ENCODE measurements around the gene CENPP. TPM values are rescaled to one million over a fixed set of nuclear protein-coding genes. Genes with fewer than 3 reads are reported as not detected.

The CENPP gene
- total RNA-seq, 1 experiment from 2014 or later, result 14.3 TPM

- TF ChIP-seq ZBTB43 (CRISPR knock-in tag; IDR thresholded peaks at IDR 0.05) (no peak), ARID4B (CRISPR knock-in tag; IDR thresholded peaks at IDR 0.05; ENCODE audit: borderline replicate concordance) (no peak)
- TF ChIP-seq, protein P1, sequence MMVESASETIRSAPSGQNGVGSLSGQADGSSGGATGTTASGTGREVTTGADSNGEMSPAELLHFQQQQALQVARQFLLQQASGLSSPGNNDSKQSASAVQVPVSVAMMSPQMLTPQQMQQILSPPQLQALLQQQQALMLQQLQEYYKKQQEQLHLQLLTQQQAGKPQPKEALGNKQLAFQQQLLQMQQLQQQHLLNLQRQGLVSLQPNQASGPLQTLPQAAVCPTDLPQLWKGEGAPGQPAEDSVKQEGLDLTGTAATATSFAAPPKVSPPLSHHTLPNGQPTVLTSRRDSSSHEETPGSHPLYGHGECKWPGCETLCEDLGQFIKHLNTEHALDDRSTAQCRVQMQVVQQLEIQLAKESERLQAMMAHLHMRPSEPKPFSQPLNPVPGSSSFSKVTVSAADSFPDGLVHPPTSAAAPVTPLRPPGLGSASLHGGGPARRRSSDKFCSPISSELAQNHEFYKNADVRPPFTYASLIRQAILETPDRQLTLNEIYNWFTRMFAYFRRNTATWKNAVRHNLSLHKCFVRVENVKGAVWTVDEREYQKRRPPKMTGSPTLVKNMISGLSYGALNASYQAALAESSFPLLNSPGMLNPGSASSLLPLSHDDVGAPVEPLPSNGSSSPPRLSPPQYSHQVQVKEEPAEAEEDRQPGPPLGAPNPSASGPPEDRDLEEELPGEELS (CRISPR knock-in tag; IDR thresholded peaks at IDR 0.05), result no peak
- TF ChIP-seq, protein P2, sequence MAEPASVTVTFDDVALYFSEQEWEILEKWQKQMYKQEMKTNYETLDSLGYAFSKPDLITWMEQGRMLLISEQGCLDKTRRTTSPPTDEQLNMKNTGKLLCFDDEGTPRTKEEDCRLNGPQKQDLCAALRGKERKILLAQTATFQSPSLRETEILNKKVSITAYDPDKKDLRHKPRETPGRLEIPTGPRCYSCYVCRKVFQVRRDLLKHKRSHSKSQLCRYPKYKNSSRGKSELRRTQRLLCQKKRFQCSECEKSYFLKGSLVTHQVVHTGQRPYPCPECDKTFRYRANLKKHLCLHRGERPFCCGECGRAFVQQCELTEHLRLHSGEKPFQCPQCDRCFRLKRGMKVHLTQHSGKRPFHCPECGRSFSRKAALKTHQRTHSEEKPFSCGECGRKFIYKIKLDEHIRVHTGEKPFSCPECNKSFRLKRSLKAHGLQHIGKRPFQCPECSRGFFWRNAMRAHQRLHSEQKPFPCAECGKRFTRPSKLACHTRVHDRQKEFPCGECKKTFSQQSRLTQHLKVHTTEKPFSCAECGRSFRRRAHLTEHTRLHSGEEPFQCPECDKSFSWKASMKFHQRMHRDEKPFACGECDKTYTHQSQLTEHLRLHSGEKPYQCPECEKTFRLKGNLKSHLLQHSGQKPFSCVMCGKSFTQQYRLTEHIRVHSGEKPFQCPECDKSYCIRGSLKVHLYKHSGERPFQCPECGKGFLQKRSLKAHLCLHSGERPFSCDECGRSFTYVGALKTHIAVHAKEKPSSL (CRISPR knock-in tag; conservative IDR thresholded peaks at IDR 0.05), result no peak
Measured at GRCh38 chr9:92601451-92601850, 275.7 kb downstream of the CENPP start (continued).

DNA sequence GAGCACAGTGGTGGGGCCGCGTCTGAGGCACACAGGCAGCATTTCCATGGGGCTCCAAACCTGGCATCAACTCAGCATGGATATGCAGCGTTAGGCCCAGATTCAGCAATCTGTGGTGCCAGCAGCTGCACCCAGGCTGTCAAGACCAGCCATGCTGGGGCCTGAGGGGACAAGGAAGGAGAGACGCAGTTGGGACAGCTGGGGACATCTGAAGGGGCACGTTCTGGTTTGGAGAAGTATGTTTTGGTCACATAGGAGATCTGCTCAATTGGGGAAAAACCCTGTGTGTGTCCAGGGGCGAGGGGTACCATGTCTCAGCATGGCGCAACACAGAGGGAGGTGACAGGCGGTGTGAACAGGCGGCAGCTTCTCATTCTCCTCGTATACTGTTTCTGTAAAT lies 276.7 kb downstream of the CENPP start:
- H3K27me3 Mint-ChIP-seq (ENCODE audit: low read depth), result no peaks in the 10 kb centered on the region
- DNase-seq (ENCODE audit: low spot score), result no peak

More for the DNA sequence above, 276.7 kb downstream of the CENPP start:
- ChIA-PET POLR2A (no interaction called here), CTCF (interaction anchor here (0.6 to 1.2 kb wide), 5 partner anchors 18 to 462 kb away, joined by 3 to 5 read pairs (median 3); no protein-coding TSS in a partner anchor)
- ATAC-seq, result no peak
- Mint-ChIP-seq H3K4me1 (no peaks in the 10 kb centered on the region), H3K4me3 (no peak overlapping the region), H3K27ac (no peak overlapping the region), H3K36me3 (peaks cover 17% of the 10 kb centered on the region), H3K9me3 (peaks cover 21% of the 10 kb centered on the region)
- TF ChIP-seq, protein P3, sequence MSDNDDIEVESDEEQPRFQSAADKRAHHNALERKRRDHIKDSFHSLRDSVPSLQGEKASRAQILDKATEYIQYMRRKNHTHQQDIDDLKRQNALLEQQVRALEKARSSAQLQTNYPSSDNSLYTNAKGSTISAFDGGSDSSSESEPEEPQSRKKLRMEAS (CRISPR knock-in tag; IDR thresholded peaks at IDR 0.05), result no peak
- no peak for TF ChIP-seq FOXP1 (CRISPR knock-in tag; IDR thresholded peaks at IDR 0.05; ENCODE audit: borderline replicate concordance)
- TF ChIP-seq USF2 (CRISPR knock-in tag; IDR thresholded peaks at IDR 0.05), result no peak
- no peak for TF ChIP-seq HMGA2 (CRISPR knock-in tag; IDR thresholded peaks at IDR 0.05)
- no peak for TF ChIP-seq ZMAT4 (CRISPR knock-in tag; IDR thresholded peaks at IDR 0.05)
- no peak for TF ChIP-seq NFATC4 (CRISPR knock-in tag; IDR thresholded peaks at IDR 0.05)
- TF ChIP-seq SOX15 (CRISPR knock-in tag; IDR thresholded peaks at IDR 0.05), result no peak
- TF ChIP-seq ZNF232 (CRISPR knock-in tag; IDR thresholded peaks at IDR 0.05), result no peak
- no peak for TF ChIP-seq ELF4 (CRISPR knock-in tag; IDR thresholded peaks at IDR 0.05; ENCODE audit: low read depth)
- no peak for TF ChIP-seq ZNF671 (CRISPR knock-in tag; IDR thresholded peaks at IDR 0.05)
- TF ChIP-seq ZNF317 (CRISPR knock-in tag; IDR thresholded peaks at IDR 0.05; ENCODE audit: borderline replicate concordance, low read depth), result no peak
- TF ChIP-seq ZBTB21 (CRISPR knock-in tag; IDR thresholded peaks at IDR 0.05; ENCODE audit: borderline replicate concordance), result no peak
- no peak for TF ChIP-seq TEAD4 (CRISPR knock-in tag; IDR thresholded peaks at IDR 0.05)
- no peak for TF ChIP-seq PRRX2 (CRISPR knock-in tag; IDR thresholded peaks at IDR 0.05)
- no peak for TF ChIP-seq ZNF532 (CRISPR knock-in tag; IDR thresholded peaks at IDR 0.05; ENCODE audit: borderline replicate concordance)
- no peak for TF ChIP-seq ZNF396 (CRISPR knock-in tag; IDR thresholded peaks at IDR 0.05; ENCODE audit: borderline replicate concordance)
- no peak for TF ChIP-seq RORB (CRISPR knock-in tag; IDR thresholded peaks at IDR 0.05)
